GM18870 (cell line): ENCODE results near the gene SPOP.
"Not testable (repeated sequence)": the region's sequence is repeated elsewhere in the genome, so short reads cannot be mapped to it uniquely, and the experiment has no call there.

Experiments used
- ATAC-seq: cut with Tn5 transposase; IDR thresholded peaks from one replicate; pipeline ENCODE4 v1.9.1; 2021; ENCODE audit warnings: moderate library complexity; ENCODE audit not compliant: unreplicated experiment

The SPOP gene

GRCh38 chr17:49677933-49678847 lies at the start of gene SPOP:
Gene SPOP (minus strand): TSS chr17:49678097. CDS start chr17:49622810, 55,287 bp downstream.
- ATAC-seq, result peak; percentile 52

GRCh38 chr17:49727380-49727779 lies 49.5 kb upstream of the SPOP start:
- ATAC-seq, result no peak

- no peak for ATAC-seq
Measured at GRCh38 chr17:49725452-49726130, 47.7 kb upstream of the SPOP start.

GRCh38 chr17:49724552-49724951 lies 46.7 kb upstream of the SPOP start:
- not testable (repeated sequence) for ATAC-seq

- ATAC-seq, result no peak
Measured at GRCh38 chr17:49723423-49723822, 45.5 kb upstream of the SPOP start.

- no peak for ATAC-seq
Measured at GRCh38 chr17:49722066-49722465, 44.2 kb upstream of the SPOP start.

- ATAC-seq, result no peak
Measured at GRCh38 chr17:49717371-49717861, 39.5 kb upstream of the SPOP start.

- ATAC-seq, result no peak
Measured at GRCh38 chr17:49716668-49717364, 38.9 kb upstream of the SPOP start.

GRCh38 chr17:49715717-49716279 lies 37.9 kb upstream of the SPOP start:
- ATAC-seq, result no peak

- ATAC-seq, result no peak
Measured at GRCh38 chr17:49715216-49715615, 37.3 kb upstream of the SPOP start.

- ATAC-seq, result no peak
Measured at GRCh38 chr17:49708515-49709183, 30.8 kb upstream of the SPOP start.

GRCh38 chr17:49707608-49708514 lies 30.0 kb upstream of the SPOP start, which contains the start of gene SLC35B1:
Gene SLC35B1 (minus strand): TSS chr17:49707964. CDS start chr17:49707833, 131 bp downstream.
- ATAC-seq, result peak; percentile 92

- no peak for ATAC-seq
Measured at GRCh38 chr17:49707246-49707607, 29.3 kb upstream of the SPOP start.

GRCh38 chr17:49705254-49705653 lies 27.4 kb upstream of the SPOP start:
- no peak for ATAC-seq

- no peak for ATAC-seq
Measured at GRCh38 chr17:49703557-49704277, 25.8 kb upstream of the SPOP start.

- ATAC-seq, result no peak
Measured at GRCh38 chr17:49700960-49701359, 23.1 kb upstream of the SPOP start.

GRCh38 chr17:49699966-49700575 lies 22.2 kb upstream of the SPOP start:
- ATAC-seq, result no peak

- no peak for ATAC-seq
Measured at GRCh38 chr17:49698005-49698404, 20.1 kb upstream of the SPOP start.
